H1 (cell line): ENCODE measurements around the gene TTYH2. TPM values are rescaled to one million over a fixed set of nuclear protein-coding genes. Genes with fewer than 3 reads are reported as not detected.

Source experiments
- CHD7 ChIP-seq: fragments of 300-600 bp; sonication (generic); IDR thresholded peaks from 2 replicates; pipeline ENCODE4 v1.7.1; 2012; ENCODE audit warnings: low read length, moderate library complexity, mild to moderate bottlenecking, inconsistent platforms; ENCODE audit not compliant: insufficient replicate concordance
- TAF1 ChIP-seq: IDR thresholded peaks from 2 replicates; pipeline ENCODE4 v1.6.1; 2011; ENCODE audit warnings: mild to moderate bottlenecking, low read depth, low read length
- polyA plus RNA-seq, 7 experiments: library from polyadenylated mRNA; depleted of rRNA in 3 of 7; stranded (reverse) in 5 of 7; unstranded in 2 of 7; fragments of >200 nt in 5 of 7; fragments of 200-250 nt in 2 of 7; gene quantifications; 1 replicate in 5 of 7; 2 replicates in 1 of 7; 4 replicates in 1 of 7; pipeline versions ENCODE4 v1.2.1 to v1.2.3, GENCODE V29; 2011 to 2013; ENCODE audit warnings: missing spikeins in 2 of 7, mixed read lengths in 2 of 7
- total RNA-seq: library from RNA; stranded (reverse); fragmentation: NEBNext Ultra II Directional; extraction: Animal tissue kit (Norgen Biotek cat#: 25700); gene quantifications from 2 replicates; pipeline ENCODE4 v1.2.1, GENCODE V29; 2021

The TTYH2 gene
- total and polyA plus RNA-seq, 2 of the 8 experiments (the other 6 are each of a cell fraction or from before 2014, with no cell fraction given): 3.2 to 9.2 TPM

- no peak for TF ChIP-seq CHD7
- TF ChIP-seq TAF1: no peak
These were observed 28.1 kb downstream of the TTYH2 start (continued) for GRCh38 chr17:74241431-74241830.
